Measurements from ENCODE around the gene GALNT5. TPM values are rescaled to one million over a fixed set of nuclear protein-coding genes. Genes with fewer than 3 reads are reported as not detected.
"Not testable (repeated sequence)": the region's sequence is repeated elsewhere in the genome, so short reads cannot be mapped to it uniquely, and the experiment has no call there.

Gene GALNT5
- total RNA-seq, 1 donor from 2014 or later: 40.2 TPM

DNA sequence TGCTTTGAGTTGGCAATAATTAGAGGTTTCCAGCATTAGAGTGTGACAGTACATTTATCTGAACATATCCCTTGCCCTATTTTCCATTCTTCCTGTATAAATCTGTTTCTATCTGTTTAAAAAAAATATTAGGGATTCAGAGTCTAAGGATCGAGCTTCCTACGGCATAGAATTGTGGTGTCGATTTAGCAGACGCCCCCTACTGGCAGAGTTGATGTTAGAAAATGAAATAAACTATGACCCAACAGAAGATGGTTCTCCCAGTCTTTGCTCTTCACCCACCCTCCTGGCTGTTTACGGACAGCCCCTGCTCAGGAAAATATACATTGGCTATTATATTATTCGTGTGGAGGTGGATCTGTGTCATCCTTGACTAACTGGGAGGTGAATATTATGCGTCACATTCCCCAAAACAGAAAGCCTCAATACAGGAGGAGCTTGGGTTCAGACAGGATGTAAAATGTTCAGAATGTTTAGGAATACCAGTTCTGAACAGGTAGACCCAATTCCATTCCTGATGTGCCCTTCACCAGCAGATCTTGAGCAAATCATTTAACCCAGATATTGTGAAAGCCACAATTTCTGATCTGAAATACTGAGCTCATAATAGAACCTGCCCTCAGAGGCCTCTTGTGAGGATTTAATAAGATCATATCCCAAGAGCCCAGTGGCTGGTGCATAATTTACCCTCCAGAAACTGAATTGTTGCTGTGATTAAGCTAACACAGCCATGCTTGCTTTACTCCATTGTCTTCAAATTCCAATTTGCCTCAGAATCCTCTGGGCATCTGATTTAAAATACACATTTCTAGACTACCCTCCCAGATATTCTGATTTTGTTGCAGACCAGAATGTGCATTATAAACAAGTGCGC, 78.9 kb downstream of the GALNT5 start:
- no peaks in the 10 kb centered on the region for H3K27me3 ChIP-seq
- H3K9me3 ChIP-seq: no peaks in the 10 kb centered on the region
- no peak for DNase-seq
- intact Hi-C loops (cut with DNase I): no loop called here
- TF ChIP-seq, protein P1, sequence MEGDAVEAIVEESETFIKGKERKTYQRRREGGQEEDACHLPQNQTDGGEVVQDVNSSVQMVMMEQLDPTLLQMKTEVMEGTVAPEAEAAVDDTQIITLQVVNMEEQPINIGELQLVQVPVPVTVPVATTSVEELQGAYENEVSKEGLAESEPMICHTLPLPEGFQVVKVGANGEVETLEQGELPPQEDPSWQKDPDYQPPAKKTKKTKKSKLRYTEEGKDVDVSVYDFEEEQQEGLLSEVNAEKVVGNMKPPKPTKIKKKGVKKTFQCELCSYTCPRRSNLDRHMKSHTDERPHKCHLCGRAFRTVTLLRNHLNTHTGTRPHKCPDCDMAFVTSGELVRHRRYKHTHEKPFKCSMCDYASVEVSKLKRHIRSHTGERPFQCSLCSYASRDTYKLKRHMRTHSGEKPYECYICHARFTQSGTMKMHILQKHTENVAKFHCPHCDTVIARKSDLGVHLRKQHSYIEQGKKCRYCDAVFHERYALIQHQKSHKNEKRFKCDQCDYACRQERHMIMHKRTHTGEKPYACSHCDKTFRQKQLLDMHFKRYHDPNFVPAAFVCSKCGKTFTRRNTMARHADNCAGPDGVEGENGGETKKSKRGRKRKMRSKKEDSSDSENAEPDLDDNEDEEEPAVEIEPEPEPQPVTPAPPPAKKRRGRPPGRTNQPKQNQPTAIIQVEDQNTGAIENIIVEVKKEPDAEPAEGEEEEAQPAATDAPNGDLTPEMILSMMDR (IDR thresholded peaks at IDR 0.05): peak; percentile 74
- H3K27ac ChIP-seq: no peak overlapping the region
- no peaks in the 10 kb centered on the region for H3K4me1 ChIP-seq
- H3K36me3 ChIP-seq: no peaks in the 10 kb centered on the region
- peak; percentile 81 for ATAC-seq
- no peak overlapping the region for H3K4me3 ChIP-seq

GRCh38 chr2:157337978-157338377, 80.5 kb downstream of the GALNT5 start:
- no peaks in the 10 kb centered on the region for H3K9me3 ChIP-seq
- H3K4me3 ChIP-seq: no peak overlapping the region
- H3K27me3 ChIP-seq: no peaks in the 10 kb centered on the region
- no peak overlapping the region for H3K27ac ChIP-seq
- ATAC-seq: no peak
- intact Hi-C loops (cut with DNase I): no loop called here
- no peaks in the 10 kb centered on the region for H3K36me3 ChIP-seq
- no peak for DNase-seq
- TF ChIP-seq, protein P1 (IDR thresholded peaks at IDR 0.05): no peak
- no peaks in the 10 kb centered on the region for H3K4me1 ChIP-seq

- no peaks in the 10 kb centered on the region for H3K36me3 ChIP-seq
- TF ChIP-seq, protein P1 (IDR thresholded peaks at IDR 0.05): no peak
- ATAC-seq (no peak), DNase-seq (no peak)
- no peak overlapping the region for H3K27ac ChIP-seq
- H3K4me3 ChIP-seq: no peak overlapping the region
- H3K4me1 ChIP-seq: no peaks in the 10 kb centered on the region
- H3K27me3 ChIP-seq: no peaks in the 10 kb centered on the region
- no peaks in the 10 kb centered on the region for H3K9me3 ChIP-seq
- intact Hi-C loops (cut with DNase I): no loop called here
These were observed 82.6 kb downstream of the GALNT5 start for GRCh38 chr2:157339965-157340655.

- H3K27me3 ChIP-seq; intact Hi-C loops (cut with DNase I): not testable (repeated sequence)
These were observed 83.9 kb downstream of the GALNT5 start for GRCh38 chr2:157341381-157341780.

GRCh38 chr2:157345647-157346389, 88.3 kb downstream of the GALNT5 start:
- no peak for ATAC-seq
- TF ChIP-seq, protein P1 (IDR thresholded peaks at IDR 0.05): no peak

More at GRCh38 chr2:157341381-157341780, 83.9 kb downstream of the GALNT5 start:
- not testable (repeated sequence) for H3K27ac ChIP-seq, H3K4me3 ChIP-seq, H3K4me1 ChIP-seq, H3K36me3 ChIP-seq, ATAC-seq, DNase-seq, H3K9me3 ChIP-seq

More at GRCh38 chr2:157345647-157346389, 88.3 kb downstream of the GALNT5 start:
- H3K27me3 ChIP-seq: no peaks in the 10 kb centered on the region
- DNase-seq: no peak
- no peaks in the 10 kb centered on the region for H3K9me3 ChIP-seq
- H3K36me3 ChIP-seq: no peaks in the 10 kb centered on the region
- no peaks in the 10 kb centered on the region for H3K4me1 ChIP-seq
- H3K4me3 ChIP-seq: no peak overlapping the region
- no peak overlapping the region for H3K27ac ChIP-seq
- intact Hi-C loops (cut with DNase I): no loop called here
